Left ventricle myocardium inferior (tissue), 1 donor: ENCODE results near the gene LYPD3. TPM values are rescaled to one million over a fixed set of nuclear protein-coding genes. Genes with fewer than 3 reads are reported as not detected.
A peak's percentile ranks its signal among the peaks of the same experiment; 100 is the strongest.

Experiments used
- DNase-seq: peaks from one replicate; pipeline ENCODE4 v3.0.0-alpha.2; 2020
- H3K27ac ChIP-seq: fragments of 200-600 bp; replicated peaks from 2 replicates; pipeline ENCODE4 v1.8.0; 2021
- H3K27me3 ChIP-seq: fragments of 200-600 bp; 2 replicates; pipeline ENCODE4 v1.8.0; 2021; ENCODE audit warnings: low read depth
- H3K36me3 ChIP-seq: fragments of 200-600 bp; 2 replicates; pipeline ENCODE4 v1.8.0; 2021
- H3K4me1 ChIP-seq: fragments of 200-600 bp; 2 replicates; pipeline ENCODE4 v1.8.0; 2021
- H3K4me3 ChIP-seq: fragments of 200-600 bp; 2 replicates; pipeline ENCODE4 v1.8.0; 2021; ENCODE audit warnings: mild to moderate bottlenecking, moderate library complexity
- H3K9me3 ChIP-seq: fragments of 200-600 bp; replicated peaks from 2 replicates; pipeline ENCODE4 v1.8.0; 2021
- CTCF ChIP-seq: fragments of 200-600 bp; IDR thresholded peaks from 2 replicates; pipeline ENCODE4 v1.8.0; 2021; ENCODE audit warnings: antibody characterized with exemption, mild to moderate bottlenecking, borderline replicate concordance
- intact Hi-C: fragments of 100-400 bp; cut with micrococcal nuclease; formaldehyde crosslinking; loops from one replicate; pipeline ENCODE4 v1.11.0; 2022
- total RNA-seq: library from RNA; stranded (reverse); fragmentation: NEBNext Ultra II Directional; extraction: Animal tissue kit (Norgen Biotek cat#: 25700); gene quantifications from one replicate; pipeline ENCODE4 v1.2.1, GENCODE V29; 2021
- donor health status: DM: no; HTN: yes; CAD: no; lungs with severe emphysema.

LYPD3 gene
- total RNA-seq, 1 donor from 2014 or later = 0.38 TPM

GRCh38 chr19:43505941-43506340, 40.5 kb upstream of the LYPD3 start:
- no peaks in the 10 kb centered on the region for H3K9me3 ChIP-seq
- no peak overlapping the region for H3K4me3 ChIP-seq
- no peaks in the 10 kb centered on the region for H3K27me3 ChIP-seq
- DNase-seq = no peak
- H3K4me1 ChIP-seq = peaks cover 20% of the 10 kb centered on the region
- H3K27ac ChIP-seq = no peak overlapping the region
- intact Hi-C loops = no loop called here
- no peak for TF ChIP-seq CTCF
- peaks cover 28% of the 10 kb centered on the region for H3K36me3 ChIP-seq

- DNase-seq = no peak
- Histone ChIP-seq H3K27ac (peak overlapping the region; percentile 83), H3K36me3 (peaks cover 19% of the 10 kb centered on the region), H3K4me1 (peaks cover 20% of the 10 kb centered on the region), H3K9me3 (no peaks in the 10 kb centered on the region), H3K4me3 (peak overlapping the region; percentile 77), H3K27me3 (no peaks in the 10 kb centered on the region)
- TF ChIP-seq CTCF = no peak
- intact Hi-C loops = no loop called here
These were observed 39.7 kb upstream of the LYPD3 start for GRCh38 chr19:43505186-43505456.

- intact Hi-C loops = no loop called here
These were observed 39.2 kb upstream of the LYPD3 start, which contains the start of gene PHLDB3 for GRCh38 chr19:43504426-43505185. Gene PHLDB3, minus strand, starts transcription at chr19:43504746. Its CDS starts 628 bp downstream, at chr19:43504118.

GRCh38 chr19:43503501-43504425, 38.4 kb upstream of the LYPD3 start:
- Histone ChIP-seq H3K9me3 (no peaks in the 10 kb centered on the region), H3K27ac (peak overlapping the region; percentile 83), H3K27me3 (no peaks in the 10 kb centered on the region), H3K36me3 (peaks cover 11% of the 10 kb centered on the region), H3K4me3 (peak overlapping the region; percentile 77), H3K4me1 (peaks cover 27% of the 10 kb centered on the region)
- DNase-seq = peak; percentile 98
- no peak for TF ChIP-seq CTCF
- intact Hi-C loops = no loop called here

More at GRCh38 chr19:43504426-43505185, 39.2 kb upstream of the LYPD3 start, which contains the start of gene PHLDB3:
- DNase-seq = no peak
- peak within 1 kb of the TSS; percentile 83 for H3K27ac ChIP-seq
- H3K36me3 ChIP-seq = peaks cover 15% of the 10 kb centered on the region
- H3K9me3 ChIP-seq = no peaks in the 10 kb centered on the region
- peak within 1 kb of the TSS; percentile 77 for H3K4me3 ChIP-seq
- no peak for TF ChIP-seq CTCF
- peaks cover 20% of the 10 kb centered on the region for H3K4me1 ChIP-seq
- H3K27me3 ChIP-seq = no peaks in the 10 kb centered on the region

GRCh38 chr19:43502419-43502976, 37.1 kb upstream of the LYPD3 start:
- DNase-seq = no peak
- Histone ChIP-seq H3K36me3 (peaks cover 2% of the 10 kb centered on the region), H3K27me3 (no peaks in the 10 kb centered on the region), H3K9me3 (no peaks in the 10 kb centered on the region), H3K4me1 (peaks cover 38% of the 10 kb centered on the region), H3K4me3 (no peak overlapping the region), H3K27ac (no peak overlapping the region)
- TF ChIP-seq CTCF = no peak
- intact Hi-C loops = no loop called here
